Ishikawa (cell line): ENCODE data around the gene BLM.

Experiments used
- CEBPB ChIP-seq: IDR thresholded peaks from 2 replicates; pipeline ENCODE4 v1.6.1; 2012
- MAX ChIP-seq: IDR thresholded peaks from 2 replicates; pipeline ENCODE4 v1.6.1; 2012
- TAF1 ChIP-seq: IDR thresholded peaks from 2 replicates; pipeline ENCODE4 v1.6.1; 2012; ENCODE audit warnings: low read depth, mild to moderate bottlenecking
- YY1 ChIP-seq: IDR thresholded peaks from 2 replicates; pipeline ENCODE4 v1.6.1; 2012; ENCODE audit warnings: low read depth

DNA sequence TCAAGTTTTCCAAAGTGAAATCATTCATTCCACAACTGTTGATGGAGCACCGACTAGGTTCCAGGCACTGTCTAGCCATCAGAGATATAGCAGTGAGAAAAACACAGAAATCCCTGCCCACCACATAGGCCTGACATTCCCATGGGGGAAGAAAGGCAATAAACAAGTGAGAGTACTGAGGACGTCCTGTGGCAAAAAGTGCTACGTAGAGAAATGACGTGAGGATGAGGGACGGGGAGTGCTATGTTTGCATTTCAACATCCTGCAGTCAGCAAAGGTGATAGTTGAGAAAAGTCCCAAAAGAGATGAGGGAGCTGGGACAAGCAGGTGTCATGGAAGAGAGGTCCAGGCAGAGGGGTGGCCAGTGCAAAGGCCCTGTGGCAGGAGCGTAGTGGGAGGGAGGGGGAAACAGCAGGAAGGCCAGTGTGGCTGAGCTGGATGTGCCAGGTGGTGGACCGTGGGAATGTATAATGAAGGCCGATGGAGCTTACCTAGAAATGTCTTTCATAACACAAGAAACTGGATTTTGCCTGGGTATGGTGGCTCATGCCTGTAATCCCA is 140.8 kb downstream of the BLM start:
- TF ChIP-seq TAF1 (no peak), YY1 (no peak), MAX (no peak), CEBPB (no peak)
